Neuronal stem cell (in vitro differentiated cells): Measurements from ENCODE around the gene IL10RB.

Experiments
- DNase-seq: peaks from one replicate; pipeline ENCODE4 v3.0.0-alpha.2; 2013; ENCODE audit warnings: low spot score
- H2AFZ ChIP-seq: one replicate; pipeline ENCODE4 v1.6.1; 2013; ENCODE audit warnings: mild to moderate bottlenecking, low read length, inconsistent platforms
- H2AK5ac ChIP-seq: 2 replicates; pipeline ENCODE4 v1.6.1; 2013; ENCODE audit warnings: low read depth, mild to moderate bottlenecking, inconsistent platforms, low read length, moderate library complexity, mixed read lengths
- H2BK120ac ChIP-seq: 2 replicates; pipeline ENCODE4 v1.6.1; 2013; ENCODE audit warnings: low read depth, mild to moderate bottlenecking, inconsistent platforms, low read length, moderate library complexity, mixed read lengths
- H2BK12ac ChIP-seq: one replicate; pipeline ENCODE4 v1.6.1; 2013; ENCODE audit warnings: low read length, inconsistent platforms
- H2BK15ac ChIP-seq: 2 replicates; pipeline ENCODE4 v1.6.1; 2013; ENCODE audit warnings: mild to moderate bottlenecking, low read length, inconsistent platforms, mixed read lengths
- H2BK5ac ChIP-seq: one replicate; pipeline ENCODE4 v1.6.1; 2013; ENCODE audit warnings: inconsistent platforms, mild to moderate bottlenecking, low read length, moderate library complexity
- H3K14ac ChIP-seq: one replicate; pipeline ENCODE4 v1.6.1; 2013; ENCODE audit warnings: low read length, inconsistent platforms
- H3K18ac ChIP-seq: 2 replicates; pipeline ENCODE4 v1.6.1; 2013; ENCODE audit warnings: low read length, inconsistent platforms
- H3K23ac ChIP-seq: 2 replicates; pipeline ENCODE4 v1.6.1; 2013; ENCODE audit warnings: low read depth, mild to moderate bottlenecking, mixed read lengths, low read length, inconsistent platforms; ENCODE audit not compliant: poor library complexity
- H3K27ac ChIP-seq: replicated peaks from 3 replicates; pipeline ENCODE4 v1.5.1; 2013; ENCODE audit warnings: low read length, inconsistent platforms
- H3K27me3 ChIP-seq, 3 experiments: 2 replicates each; pipeline ENCODE4 v1.6.1; 2013; ENCODE audit warnings: low read length in 3 of 3, mild to moderate bottlenecking in 2 of 3, inconsistent platforms in 1 of 3, low read depth in 1 of 3, mixed read lengths in 1 of 3, moderate library complexity in 1 of 3; ENCODE audit not compliant: control insufficient read depth in 3 of 3, insufficient read depth in 3 of 3
- H3K36me3 ChIP-seq, 2 donors: replicated peaks in 1 of 2; 2 replicates each; pipeline ENCODE4 v1.6.1; 2013; ENCODE audit warnings: low read length in 2 of 2; ENCODE audit not compliant: control insufficient read depth in 2 of 2, insufficient read depth in 2 of 2
- H3K4ac ChIP-seq: 2 replicates; pipeline ENCODE4 v1.6.1; 2013; ENCODE audit warnings: inconsistent platforms, mild to moderate bottlenecking, low read length, moderate library complexity
- H3K4me1 ChIP-seq, 2 donors: 1 replicate in 1 of 2; 2 replicates in 1 of 2; pipeline ENCODE4 v1.6.1; 2013; ENCODE audit warnings: low read length in 2 of 2, low read depth in 1 of 2; ENCODE audit not compliant: control insufficient read depth in 2 of 2, insufficient read depth in 1 of 2
- H3K4me2 ChIP-seq: one replicate; pipeline ENCODE4 v1.6.1; 2013; ENCODE audit warnings: mild to moderate bottlenecking, low read length, inconsistent platforms; ENCODE audit not compliant: insufficient read depth, poor library complexity, severe bottlenecking
- H3K4me3 ChIP-seq, 2 donors: 2 replicates each; pipeline ENCODE4 v1.5.1; 2013; ENCODE audit warnings: low read length in 2 of 2, mild to moderate bottlenecking in 2 of 2, inconsistent platforms in 1 of 2, moderate library complexity in 1 of 2
- H3K79me1 ChIP-seq: one replicate; pipeline ENCODE4 v1.6.1; 2013; ENCODE audit warnings: low read depth, mild to moderate bottlenecking, inconsistent platforms, low read length, moderate library complexity
- H3K9ac ChIP-seq: one replicate; pipeline ENCODE4 v1.6.1; 2013; ENCODE audit warnings: mild to moderate bottlenecking, low read depth, low read length, inconsistent platforms; ENCODE audit not compliant: poor library complexity
- H3K9me3 ChIP-seq, 2 donors: replicated peaks in 1 of 2; 2 replicates each; pipeline versions ENCODE3 to v1.6.1; 2013; ENCODE audit warnings: low read length in 2 of 2, mild to moderate bottlenecking in 2 of 2, inconsistent platforms in 1 of 2, low read depth in 1 of 2, mixed read lengths in 1 of 2, moderate library complexity in 1 of 2; ENCODE audit not compliant: control insufficient read depth in 2 of 2, insufficient read depth in 1 of 2
- H4K8ac ChIP-seq: one replicate; pipeline ENCODE4 v1.6.1; 2013; ENCODE audit warnings: low read depth, mild to moderate bottlenecking, inconsistent platforms, low read length, moderate library complexity
- H4K91ac ChIP-seq: one replicate; pipeline ENCODE4 v1.6.1; 2013; ENCODE audit warnings: low read length, low read depth, mild to moderate bottlenecking, inconsistent platforms; ENCODE audit not compliant: poor library complexity
- WGBS, 2 donors: extraction: QIAGEN DNeasy Blood & Tissue Kit; methylation state at CpG; one replicate each; pipeline ENCODE4 v1.1.7; 2013; ENCODE audit warnings: missing lambda C conversion rate in 2 of 2, mixed read lengths in 1 of 2; ENCODE audit not compliant: insufficient read length in 2 of 2, insufficient replicate concordance in 1 of 2; ENCODE audit errors: extremely low coverage in 2 of 2; 5-methylcytosine and 5-hydroxymethylcytosine counted together

Gene IL10RB

GRCh38 chr21:33291686-33292085 lies 25.5 kb downstream of the IL10RB start:
- Histone ChIP-seq H3K18ac (no peak overlapping the region), H3K23ac (peak overlapping the region; percentile 48), H3K27me3 (no peaks in the 10 kb centered on the region), H3K14ac (no peak overlapping the region), H2BK15ac (no peak overlapping the region), H2BK12ac (no peak overlapping the region), H3K4me3 (no peak overlapping the region), H4K91ac (no peak overlapping the region), H2BK5ac (no peak overlapping the region), H2AFZ (no peak overlapping the region), H3K4me1 (peaks cover 0 to 4% of the 10 kb centered on the region in 2 donors), H3K9ac (peak overlapping the region; percentile 9), H3K27ac (no peak overlapping the region), H4K8ac (no peak overlapping the region), H3K36me3 (peaks cover 0 to 2% of the 10 kb centered on the region in 2 donors), H3K4me2 (no peak overlapping the region), H2BK120ac (no peak overlapping the region), H3K4ac (no peak overlapping the region), H3K9me3 (no peaks in the 10 kb centered on the region), H2AK5ac (no peak overlapping the region), H3K79me1 (no peaks in the 10 kb centered on the region)
- DNase-seq = no peak
- WGBS, 2 donors = no CpG with 5 or more reads among the region's 9 CpGs

DNA sequence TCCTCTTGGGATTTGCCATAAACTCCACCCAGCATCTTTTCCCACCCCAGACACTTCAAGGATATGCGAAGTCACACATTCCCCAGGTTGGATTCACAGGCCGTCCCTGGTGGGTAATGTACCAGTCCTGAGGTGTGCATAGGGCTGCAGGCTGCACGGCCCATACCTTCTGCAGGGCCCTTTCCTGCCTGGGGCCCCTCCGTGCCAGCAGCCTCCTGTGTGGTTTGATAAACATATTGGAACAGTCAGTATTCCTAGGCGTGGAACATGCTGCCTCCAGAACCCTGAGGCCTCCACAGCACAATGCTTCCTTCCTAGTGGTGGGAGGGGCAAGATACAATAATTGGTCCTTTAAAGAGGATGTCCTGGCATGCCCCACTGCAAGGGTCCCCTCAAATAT lies 26.6 kb downstream of the IL10RB start:
- H2AFZ ChIP-seq = no peak overlapping the region
- no peak overlapping the region for H2BK12ac ChIP-seq
- no peak overlapping the region for H3K14ac ChIP-seq
- no peak overlapping the region for H3K9ac ChIP-seq
- peaks cover 0 to 2% of the 10 kb centered on the region in 2 donors for H3K36me3 ChIP-seq
- H2BK15ac ChIP-seq = no peak overlapping the region
- H3K23ac ChIP-seq = no peak overlapping the region
- H3K18ac ChIP-seq = peak overlapping the region; percentile 74
- H4K8ac ChIP-seq = no peak overlapping the region
- no peak overlapping the region for H2BK5ac ChIP-seq
- H3K4ac ChIP-seq = no peak overlapping the region
- H3K9me3 ChIP-seq = no peaks in the 10 kb centered on the region
- peaks cover 0 to 4% of the 10 kb centered on the region in 2 donors for H3K4me1 ChIP-seq
- H4K91ac ChIP-seq = no peak overlapping the region
- H3K79me1 ChIP-seq = no peaks in the 10 kb centered on the region
- no peak overlapping the region for H3K4me2 ChIP-seq
- no peak overlapping the region for H2AK5ac ChIP-seq
- H3K4me3 ChIP-seq = no peak overlapping the region
- no peak for DNase-seq
- no peak overlapping the region for H3K27ac ChIP-seq
- no CpG with 5 or more reads among the region's 5 CpGs for WGBS, 2 donors
- H2BK120ac ChIP-seq = no peak overlapping the region
- no peaks in the 10 kb centered on the region for H3K27me3 ChIP-seq

- Histone ChIP-seq H3K18ac (peak overlapping the region; percentile 74), H3K4me1 (peaks cover 0 to 4% of the 10 kb centered on the region in 2 donors), H3K9me3 (no peaks in the 10 kb centered on the region), H2BK15ac (no peak overlapping the region), H3K27ac (no peak overlapping the region), H2AFZ (no peak overlapping the region), H2BK5ac (no peak overlapping the region), H3K4me3 (no peak overlapping the region), H3K36me3 (peaks cover 0 to 2% of the 10 kb centered on the region in 2 donors), H4K91ac (no peak overlapping the region), H3K79me1 (no peaks in the 10 kb centered on the region), H2BK120ac (no peak overlapping the region), H3K27me3 (no peaks in the 10 kb centered on the region), H2BK12ac (no peak overlapping the region), H3K23ac (no peak overlapping the region), H3K4ac (no peak overlapping the region), H3K9ac (no peak overlapping the region), H3K4me2 (no peak overlapping the region), H2AK5ac (no peak overlapping the region), H3K14ac (no peak overlapping the region), H4K8ac (no peak overlapping the region)
- DNase-seq = no peak
- no CpG with 5 or more reads among the region's 7 CpGs for WGBS, 2 donors
These were observed 27.0 kb downstream of the IL10RB start for GRCh38 chr21:33293136-33293535.

GRCh38 chr21:33293811-33294216 lies 27.6 kb downstream of the IL10RB start:
- Histone ChIP-seq H2BK15ac (no peak overlapping the region), H4K91ac (no peak overlapping the region), H3K4me1 (peaks cover 0 to 4% of the 10 kb centered on the region in 2 donors), H2BK5ac (no peak overlapping the region), H3K4me2 (no peak overlapping the region), H2BK12ac (no peak overlapping the region), H3K14ac (no peak overlapping the region), H2BK120ac (no peak overlapping the region), H3K23ac (no peak overlapping the region), H2AFZ (no peak overlapping the region), H3K27me3 (no peaks in the 10 kb centered on the region), H2AK5ac (no peak overlapping the region), H3K4me3 (no peak overlapping the region), H3K18ac (no peak overlapping the region), H3K79me1 (no peaks in the 10 kb centered on the region), H3K9ac (no peak overlapping the region), H3K36me3 (peaks cover 0 to 2% of the 10 kb centered on the region in 2 donors), H4K8ac (no peak overlapping the region), H3K4ac (no peak overlapping the region), H3K9me3 (no peaks in the 10 kb centered on the region), H3K27ac (no peak overlapping the region)
- DNase-seq = no peak
- WGBS, 2 donors = no CpG with 5 or more reads among the region's 7 CpGs
